LNCaP clone FGC (cell line): ENCODE data around the gene ESRRG.

Experiments used
- DNase-seq: peaks from one replicate; pipeline ENCODE4 v3.0.0-alpha.2; 2011; ENCODE audit warnings: low read depth
- H3K4me3 ChIP-seq: 2 replicates; pipeline ENCODE4 v1.5.1; 2011; ENCODE audit warnings: mild to moderate bottlenecking, low read depth, low read length, control low read depth
- CTCF ChIP-seq: IDR thresholded peaks from 2 replicates; pipeline ENCODE4 v1.5.1; 2012; ENCODE audit warnings: mild to moderate bottlenecking; ENCODE audit not compliant: control insufficient read depth, insufficient read depth; ENCODE audit errors: extremely low read depth

ESRRG gene

GRCh38 chr1:216518844-216519627, 204.2 kb downstream of the ESRRG start:
- H3K4me3 ChIP-seq: no peak overlapping the region
- no peak for DNase-seq
- TF ChIP-seq CTCF: no peak

- no peak for TF ChIP-seq CTCF
- no peak for DNase-seq
- H3K4me3 ChIP-seq: no peak overlapping the region
These were observed 220.6 kb downstream of the ESRRG start for GRCh38 chr1:216502528-216503162.

- H3K4me3 ChIP-seq: no peak overlapping the region
- TF ChIP-seq CTCF: no peak
- no peak for DNase-seq
These were observed 222.8 kb downstream of the ESRRG start for GRCh38 chr1:216500273-216500967.

GRCh38 chr1:216499581-216500272, 223.5 kb downstream of the ESRRG start:
- H3K4me3 ChIP-seq: no peak overlapping the region
- TF ChIP-seq CTCF: no peak
- DNase-seq: no peak

- no peak for TF ChIP-seq CTCF
- H3K4me3 ChIP-seq: no peak overlapping the region
- no peak for DNase-seq
These were observed 225.0 kb downstream of the ESRRG start for GRCh38 chr1:216498277-216498676.

GRCh38 chr1:216485042-216485441, 238.2 kb downstream of the ESRRG start:
- no peak overlapping the region for H3K4me3 ChIP-seq

More at GRCh38 chr1:216485042-216485441, 238.2 kb downstream of the ESRRG start:
- no peak for TF ChIP-seq CTCF
- no peak for DNase-seq
